Measurements from ENCODE around the gene USP30.

The USP30 gene

GRCh38 chr12:109130297-109131153 is 78.1 kb downstream of the USP30 start:
- no peak for DNase-seq

GRCh38 chr12:109131154-109132050 is 79.0 kb downstream of the USP30 start:
- DNase-seq, result no peak

DNA sequence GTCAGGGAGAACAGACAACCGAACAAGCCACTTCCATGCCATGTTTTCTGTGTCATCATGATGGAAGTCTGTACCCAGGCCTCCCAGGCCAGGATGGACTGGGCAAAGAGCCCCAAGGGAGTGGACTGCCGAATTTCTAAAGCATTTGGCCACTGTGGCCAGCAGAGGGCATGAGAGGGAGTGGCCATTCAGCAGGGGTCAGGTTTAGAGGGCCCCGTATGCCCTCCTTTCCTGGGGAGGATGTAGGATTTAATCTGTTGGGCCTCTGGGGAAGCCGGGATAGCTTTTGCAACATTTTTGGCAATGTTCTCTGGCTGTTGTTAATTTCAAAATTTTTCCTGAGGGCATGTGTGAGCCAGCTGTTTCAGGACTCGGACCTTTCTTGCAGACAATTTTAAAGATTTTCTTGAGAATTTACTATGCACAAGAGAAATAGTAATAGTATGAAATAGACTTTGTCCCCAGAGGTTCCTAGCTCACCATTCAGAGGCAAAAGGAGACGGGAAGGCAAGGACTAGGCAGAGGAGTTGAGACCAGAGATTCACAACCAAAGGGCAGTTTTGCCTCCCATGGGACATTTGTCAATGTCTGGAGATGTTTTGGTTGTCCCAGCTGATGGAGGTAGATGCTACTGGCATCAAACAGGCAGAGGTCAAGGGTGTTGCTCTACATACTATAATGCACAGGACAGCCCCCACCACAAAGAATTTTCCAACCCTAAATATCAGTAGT is 82.0 kb downstream of the USP30 start:
- DNase-seq, result no peak

- DNase-seq, result no peak
Observed at GRCh38 chr12:109137055-109137454, 84.7 kb downstream of the USP30 start.
